CD14-positive monocyte (primary cell): ENCODE results near the gene HTRA3. TPM values are rescaled to one million over a fixed set of nuclear protein-coding genes. Genes with fewer than 3 reads are reported as not detected.

Source experiments
- DNase-seq, 3 donors: peaks; one replicate each; pipeline ENCODE4 v3.0.0-alpha.2; 2011 to 2022
- H2AFZ ChIP-seq: 2 replicates; pipeline ENCODE4 v1.6.0; 2012; ENCODE audit warnings: mild to moderate bottlenecking, low read depth, low read length, inconsistent platforms; ENCODE audit not compliant: insufficient read depth, poor library complexity, severe bottlenecking
- H3K27ac ChIP-seq, 2 donors: 1 replicate in 1 of 2; 2 replicates in 1 of 2; pipeline ENCODE4 v1.5.1; 2012 to 2013; ENCODE audit warnings: low read length in 2 of 2, control low read depth in 1 of 2, inconsistent platforms in 1 of 2, low read depth in 1 of 2, mild to moderate bottlenecking in 1 of 2
- H3K27me3 ChIP-seq, 2 donors: one replicate each; pipeline versions ENCODE4 v1.6.0 to v1.6.1; 2011 to 2013; ENCODE audit warnings: low read length in 2 of 2; ENCODE audit not compliant: control insufficient read depth in 2 of 2, insufficient read depth in 2 of 2
- H3K36me3 ChIP-seq, 2 donors: replicated peaks in 1 of 2; 1 replicate in 1 of 2; 2 replicates in 1 of 2; pipeline versions ENCODE4 v1.5.1 to v1.6.1; 2012 to 2013; ENCODE audit warnings: low read length in 2 of 2, control low read depth in 1 of 2, inconsistent platforms in 1 of 2, mild to moderate bottlenecking in 1 of 2; ENCODE audit not compliant: insufficient read depth in 2 of 2, control insufficient read depth in 1 of 2
- H3K4me1 ChIP-seq, 2 donors: 1 replicate in 1 of 2; 2 replicates in 1 of 2; pipeline versions ENCODE4 v1.5.1 to v1.6.1; 2012 to 2013; ENCODE audit warnings: low read length in 2 of 2, control low read depth in 1 of 2, inconsistent platforms in 1 of 2, mild to moderate bottlenecking in 1 of 2, moderate library complexity in 1 of 2; ENCODE audit not compliant: insufficient read depth in 2 of 2, control insufficient read depth in 1 of 2
- H3K4me2 ChIP-seq: replicated peaks from 2 replicates; pipeline ENCODE3; 2012; ENCODE audit warnings: low read length, moderate library complexity, mild to moderate bottlenecking; ENCODE audit not compliant: poor library complexity, severe bottlenecking; ENCODE audit errors: extremely low read depth
- H3K4me3 ChIP-seq, 3 experiments: fragments of 200-600 bp in 1 of 3; sonication (generic) in 1 of 3; replicated peaks in 1 of 3; 1 replicate in 2 of 3; 2 replicates in 1 of 3; pipeline ENCODE4 v1.5.1; 2011 to 2013; ENCODE audit warnings: low read length in 3 of 3, mild to moderate bottlenecking in 3 of 3, control low read depth in 2 of 3, low read depth in 2 of 3, inconsistent platforms in 1 of 3, moderate library complexity in 1 of 3
- H3K79me2 ChIP-seq: 2 replicates; pipeline ENCODE4 v1.6.0; 2012; ENCODE audit warnings: mild to moderate bottlenecking, control low read depth, inconsistent platforms, low read length, moderate library complexity; ENCODE audit not compliant: insufficient read depth
- H3K9ac ChIP-seq: 2 replicates; pipeline ENCODE4 v1.6.0; 2017; ENCODE audit warnings: low read length, mild to moderate bottlenecking; ENCODE audit not compliant: insufficient read depth, poor library complexity, severe bottlenecking
- H3K9me3 ChIP-seq, 2 donors: replicated peaks in 1 of 2; 1 replicate in 1 of 2; 2 replicates in 1 of 2; pipeline versions ENCODE4 v1.5.1 to v1.6.1; 2012 to 2013; ENCODE audit warnings: low read length in 2 of 2, control low read depth in 1 of 2; ENCODE audit not compliant: control insufficient read depth in 1 of 2, insufficient read depth in 1 of 2
- H4K20me1 ChIP-seq: 2 replicates; pipeline ENCODE4 v1.6.0; 2012; ENCODE audit warnings: mild to moderate bottlenecking, low read length, control low read depth, moderate library complexity; ENCODE audit not compliant: insufficient read depth
- H3K27ac Mint-ChIP-seq, 7 donors: one replicate each; pipeline ENCODE4 v1.8.0; 2020; ENCODE audit warnings: mild to moderate bottlenecking in 7 of 7, mixed read lengths in 7 of 7, moderate library complexity in 6 of 7, inconsistent platforms in 2 of 7
- H3K27me3 Mint-ChIP-seq, 3 donors: one replicate each; pipeline ENCODE4 v1.8.0; 2021 to 2022; ENCODE audit warnings: low read depth in 3 of 3, mild to moderate bottlenecking in 3 of 3, mixed read lengths in 3 of 3, moderate library complexity in 3 of 3, inconsistent platforms in 1 of 3
- H3K36me3 Mint-ChIP-seq, 2 donors: one replicate each; pipeline ENCODE4 v1.8.0; 2020; ENCODE audit warnings: mixed read lengths in 2 of 2, inconsistent platforms in 1 of 2, mild to moderate bottlenecking in 1 of 2
- H3K4me1 Mint-ChIP-seq: one replicate; pipeline ENCODE4 v1.8.0; 2020; ENCODE audit warnings: mild to moderate bottlenecking, mixed read lengths
- H3K4me3 Mint-ChIP-seq, 2 donors: one replicate each; pipeline ENCODE4 v1.8.0; 2020; ENCODE audit warnings: mild to moderate bottlenecking in 2 of 2, mixed read lengths in 2 of 2, moderate library complexity in 1 of 2
- H3K9me3 Mint-ChIP-seq, 7 donors: one replicate each; pipeline ENCODE4 v1.8.0; 2020 to 2022; ENCODE audit warnings: mixed read lengths in 7 of 7, mild to moderate bottlenecking in 6 of 7, moderate library complexity in 6 of 7, inconsistent platforms in 2 of 7
- WGBS: methylation state at CpG from one replicate; pipeline ENCODE4 v1.1.5; 2013; ENCODE audit warnings: missing lambda C conversion rate; ENCODE audit not compliant: insufficient coverage; 5-methylcytosine and 5-hydroxymethylcytosine counted together
- intact Hi-C, 2 donors: fragments of 100-400 bp; cut with micrococcal nuclease; formaldehyde crosslinking; loops; one replicate each; pipeline versions ENCODE4 v1.15.0 to v1.15.1; 2023
- polyA plus RNA-seq, 3 donors: library from polyadenylated mRNA; depleted of rRNA in 1 of 3; unstranded in 2 of 3; stranded (reverse) in 1 of 3; fragments of 300-500 nt in 2 of 3; fragments of >200 nt in 1 of 3; fragmentation: Illumina TruSeq in 2 of 3; gene quantifications; 1 replicate in 2 of 3; 2 replicates in 1 of 3; pipeline ENCODE4 v1.2.3, GENCODE V29; 2012 to 2021
- TF ChIP-seq, protein P1 (sequence below): fragments of 200-600 bp; IDR thresholded peaks from one replicate; pipeline ENCODE4 v1.8.0; 2022; ENCODE audit warnings: antibody characterized with exemption, mild to moderate bottlenecking

The HTRA3 gene
- polyA plus RNA-seq, 3 donors, result not detected

DNA sequence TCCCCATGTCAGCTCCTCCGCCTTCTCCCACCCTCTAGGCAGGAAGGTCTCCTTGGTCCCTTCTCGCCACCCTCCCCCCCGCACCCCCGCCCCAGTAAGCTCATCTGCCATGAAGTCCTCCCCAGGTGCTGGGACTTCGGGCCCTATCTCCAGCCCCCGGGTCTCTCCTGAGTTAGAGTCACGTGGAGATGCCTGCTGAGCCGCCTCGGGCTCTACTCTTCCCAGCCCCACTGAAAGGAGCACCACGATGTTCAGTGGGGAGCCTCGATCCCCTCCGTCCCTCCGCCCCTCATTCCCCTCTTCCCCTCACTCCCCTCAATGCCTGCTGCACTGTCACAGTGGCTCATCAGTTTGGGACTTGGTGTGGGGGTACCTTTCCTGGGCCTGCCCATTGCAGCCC, 3.9 kb downstream of the HTRA3 start:
- Mint-ChIP-seq H3K36me3 (no peaks in the 10 kb centered on the region), H3K27me3 (peaks cover 27 to 31% (median 28%) of the 10 kb centered on the region in 3 donors), H3K4me3 (no peak overlapping the region), H3K4me1 (peaks cover 34% of the 10 kb centered on the region), H3K9me3 (peaks cover 0 to 3% (median 0%) of the 10 kb centered on the region in 7 donors), H3K27ac (peak overlapping the region in 1 of 7 donors; percentile 19)
- H3K27me3 ChIP-seq, result peaks cover 0 to 19% of the 10 kb centered on the region in 2 donors
- H3K79me2 ChIP-seq, result no peaks in the 10 kb centered on the region
- intact Hi-C loops, result no loop called here
- peak overlapping the region; percentile 65 for H2AFZ ChIP-seq
- no peak for DNase-seq
- WGBS, result 55% methylated on average over 5 of the region's 13 CpGs
- H3K4me2 ChIP-seq, result peak overlapping the region; percentile 31
- peaks cover 13 to 28% of the 10 kb centered on the region in 2 donors for H3K4me1 ChIP-seq
- no peaks in the 10 kb centered on the region for H3K9me3 ChIP-seq
- H3K27ac ChIP-seq, result no peak overlapping the region
- no peaks in the 10 kb centered on the region for H3K36me3 ChIP-seq
- H3K4me3 ChIP-seq, result no peak overlapping the region
- TF ChIP-seq, protein P1, sequence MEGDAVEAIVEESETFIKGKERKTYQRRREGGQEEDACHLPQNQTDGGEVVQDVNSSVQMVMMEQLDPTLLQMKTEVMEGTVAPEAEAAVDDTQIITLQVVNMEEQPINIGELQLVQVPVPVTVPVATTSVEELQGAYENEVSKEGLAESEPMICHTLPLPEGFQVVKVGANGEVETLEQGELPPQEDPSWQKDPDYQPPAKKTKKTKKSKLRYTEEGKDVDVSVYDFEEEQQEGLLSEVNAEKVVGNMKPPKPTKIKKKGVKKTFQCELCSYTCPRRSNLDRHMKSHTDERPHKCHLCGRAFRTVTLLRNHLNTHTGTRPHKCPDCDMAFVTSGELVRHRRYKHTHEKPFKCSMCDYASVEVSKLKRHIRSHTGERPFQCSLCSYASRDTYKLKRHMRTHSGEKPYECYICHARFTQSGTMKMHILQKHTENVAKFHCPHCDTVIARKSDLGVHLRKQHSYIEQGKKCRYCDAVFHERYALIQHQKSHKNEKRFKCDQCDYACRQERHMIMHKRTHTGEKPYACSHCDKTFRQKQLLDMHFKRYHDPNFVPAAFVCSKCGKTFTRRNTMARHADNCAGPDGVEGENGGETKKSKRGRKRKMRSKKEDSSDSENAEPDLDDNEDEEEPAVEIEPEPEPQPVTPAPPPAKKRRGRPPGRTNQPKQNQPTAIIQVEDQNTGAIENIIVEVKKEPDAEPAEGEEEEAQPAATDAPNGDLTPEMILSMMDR, result no peak
- H4K20me1 ChIP-seq, result no peaks in the 10 kb centered on the region
- no peak overlapping the region for H3K9ac ChIP-seq

DNA sequence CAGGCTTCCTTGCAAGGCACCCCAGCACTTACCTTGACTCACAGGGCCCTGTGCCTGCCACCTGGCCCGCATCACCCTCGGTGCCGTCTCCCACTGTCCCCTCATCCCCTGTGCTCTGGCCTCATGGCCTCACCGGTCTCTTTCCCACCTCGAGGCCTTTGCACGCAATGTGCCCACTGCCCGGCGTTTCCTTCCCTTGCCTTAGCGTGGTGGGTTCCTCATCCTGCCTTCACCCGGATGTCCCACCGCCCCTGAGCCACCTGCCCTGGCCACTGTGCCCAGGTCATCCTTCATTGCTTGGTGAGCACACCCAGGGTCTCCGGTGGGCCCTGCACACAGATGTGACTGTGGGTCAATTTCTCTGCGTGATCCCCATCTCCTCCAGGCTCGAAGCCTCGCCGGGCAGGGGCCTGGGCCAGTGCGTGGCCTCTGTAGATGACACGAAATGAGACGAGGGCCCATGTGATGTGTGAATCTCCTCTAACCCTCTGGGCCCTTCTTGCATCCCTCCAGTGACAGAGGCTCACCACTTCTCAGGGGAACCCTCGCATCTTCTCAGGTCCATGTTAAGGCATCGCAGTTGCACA, 4.6 kb downstream of the HTRA3 start:
- Mint-ChIP-seq H3K9me3 (peaks cover 0 to 2% (median 0%) of the 10 kb centered on the region in 7 donors), H3K4me3 (no peak overlapping the region), H3K36me3 (no peaks in the 10 kb centered on the region), H3K27ac (no peak overlapping the region), H3K27me3 (peaks cover 22 to 27% (median 23%) of the 10 kb centered on the region in 3 donors), H3K4me1 (peaks cover 38% of the 10 kb centered on the region)
- DNase-seq, result no peak
- H2AFZ ChIP-seq, result no peak overlapping the region
- no peaks in the 10 kb centered on the region for H3K9me3 ChIP-seq
- no peak overlapping the region for H3K4me3 ChIP-seq
- no peak overlapping the region for H3K9ac ChIP-seq
- peaks cover 14 to 32% of the 10 kb centered on the region in 2 donors for H3K4me1 ChIP-seq
- H4K20me1 ChIP-seq, result no peaks in the 10 kb centered on the region
- no peaks in the 10 kb centered on the region for H3K79me2 ChIP-seq
- peaks cover 0 to 15% of the 10 kb centered on the region in 2 donors for H3K27me3 ChIP-seq
- H3K36me3 ChIP-seq, result no peaks in the 10 kb centered on the region
- H3K4me2 ChIP-seq, result no peak overlapping the region
- WGBS, result 81% methylated on average over 19 of the region's 21 CpGs
- intact Hi-C loops, result no loop called here
- no peak overlapping the region for H3K27ac ChIP-seq
- TF ChIP-seq, protein P1, result no peak
